Activated naive CD4-positive, alpha-beta T cell treated with anti-CD3 and anti-CD28 coated beads, Interleukin-2, amount 50 U/mL, for 24 hours (primary cell): ENCODE measurements around the gene PTTG2.
"Not testable (repeated sequence)": the region's sequence is repeated elsewhere in the genome, so short reads cannot be mapped to it uniquely, and the experiment has no call there.

Experiments used
- H3K27ac Mint-ChIP-seq: one replicate; pipeline ENCODE4 v1.8.0; 2021; ENCODE audit warnings: mild to moderate bottlenecking, mixed read lengths
- H3K27me3 Mint-ChIP-seq: one replicate; pipeline ENCODE4 v1.8.0; 2021; ENCODE audit warnings: mixed read lengths
- H3K36me3 Mint-ChIP-seq: one replicate; pipeline ENCODE4 v1.8.0; 2021; ENCODE audit warnings: mixed read lengths
- H3K4me1 Mint-ChIP-seq: one replicate; pipeline ENCODE4 v1.8.0; 2021; ENCODE audit warnings: mixed read lengths
- H3K4me3 Mint-ChIP-seq: one replicate; pipeline ENCODE4 v1.8.0; 2021; ENCODE audit warnings: mild to moderate bottlenecking, mixed read lengths
- H3K9me3 Mint-ChIP-seq: one replicate; pipeline ENCODE4 v1.8.0; 2021; ENCODE audit warnings: mixed read lengths

Gene PTTG2

DNA sequence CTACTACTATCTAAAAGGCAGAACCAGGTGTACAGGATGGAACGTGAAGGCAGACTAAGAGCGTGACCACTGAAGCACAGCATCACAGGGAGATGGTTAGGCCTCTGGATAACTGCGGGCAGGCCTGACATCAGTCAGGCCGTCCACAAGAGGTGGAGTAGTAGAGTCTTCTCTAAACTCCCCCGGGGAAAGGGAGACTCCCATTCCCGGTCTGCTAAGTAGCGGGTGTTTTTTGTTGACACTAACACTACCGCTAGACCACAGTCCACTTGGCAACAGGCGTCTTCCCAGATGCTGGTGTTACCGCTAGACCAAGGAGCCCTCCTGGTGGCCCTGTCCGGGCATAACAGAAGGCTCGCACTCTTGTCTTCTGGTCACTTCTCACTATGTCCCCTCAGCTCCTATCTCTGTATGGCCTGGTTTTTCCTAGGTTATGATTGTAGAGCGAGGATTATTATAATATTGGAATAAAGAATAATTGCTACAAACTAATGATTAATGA, 15.2 kb downstream of the PTTG2 start:
- H3K36me3 Mint-ChIP-seq, H3K4me3 Mint-ChIP-seq, H3K9me3 Mint-ChIP-seq, H3K27me3 Mint-ChIP-seq, H3K27ac Mint-ChIP-seq: not testable (repeated sequence)
- H3K4me1 Mint-ChIP-seq: peaks cover 35% of the 10 kb centered on the region

DNA sequence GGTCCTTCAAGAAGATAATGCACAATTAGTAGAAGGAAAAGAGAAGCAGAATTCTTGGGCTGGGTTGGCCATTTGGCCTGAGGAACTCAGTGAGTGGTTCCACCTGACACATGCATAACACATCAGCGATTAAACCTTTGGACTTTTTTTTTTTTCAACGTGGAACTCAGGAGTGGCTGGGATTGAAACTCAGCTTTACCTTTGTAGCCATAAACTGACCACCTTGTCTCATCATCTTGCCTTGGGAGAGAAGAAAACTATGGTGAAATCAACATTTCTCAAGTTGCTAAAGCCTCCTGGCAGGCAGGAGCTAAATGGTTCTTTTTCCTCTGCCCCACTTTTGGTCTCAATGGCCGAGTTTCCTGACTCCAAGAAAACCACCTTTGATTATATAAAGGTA, 16.3 kb downstream of the PTTG2 start:
- Mint-ChIP-seq H3K27ac (no peak overlapping the region), H3K27me3 (no peaks in the 10 kb centered on the region)

DNA sequence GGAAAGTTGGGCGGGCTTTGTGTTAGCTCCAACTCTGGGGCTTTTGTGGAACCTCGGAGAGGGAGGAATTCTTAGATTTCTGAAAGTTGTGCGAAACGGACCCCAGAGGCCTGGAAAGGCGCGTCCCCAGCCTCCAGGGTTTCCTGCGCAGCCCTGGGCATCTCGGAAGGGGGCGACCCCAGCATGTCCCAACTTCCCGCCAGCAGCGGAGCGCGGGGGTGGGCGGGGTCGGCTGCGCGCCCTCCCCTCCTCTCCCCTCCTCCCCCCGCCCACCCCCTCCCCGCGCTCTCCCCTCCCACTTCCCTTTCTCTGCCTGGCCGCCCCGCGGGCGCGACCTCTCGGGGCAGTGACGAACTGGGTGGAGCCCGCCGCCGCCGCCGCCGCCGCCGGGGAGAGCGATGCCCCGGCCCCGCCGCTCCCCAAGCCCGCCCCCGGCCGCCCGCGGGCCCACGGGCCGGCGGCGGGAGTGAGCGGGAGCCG, 16.8 kb downstream of the PTTG2 start:
- Mint-ChIP-seq H3K4me3 (peak overlapping the region; percentile 73), H3K4me1 (peaks cover 40% of the 10 kb centered on the region), H3K36me3 (no peaks in the 10 kb centered on the region), H3K27ac (no peak overlapping the region), H3K27me3 (no peaks in the 10 kb centered on the region), H3K9me3 (no peaks in the 10 kb centered on the region)

More for the DNA sequence above, 16.3 kb downstream of the PTTG2 start:
- H3K4me3 Mint-ChIP-seq: peak overlapping the region; percentile 73
- no peaks in the 10 kb centered on the region for H3K36me3 Mint-ChIP-seq
- H3K9me3 Mint-ChIP-seq: no peaks in the 10 kb centered on the region
- peaks cover 35% of the 10 kb centered on the region for H3K4me1 Mint-ChIP-seq

DNA sequence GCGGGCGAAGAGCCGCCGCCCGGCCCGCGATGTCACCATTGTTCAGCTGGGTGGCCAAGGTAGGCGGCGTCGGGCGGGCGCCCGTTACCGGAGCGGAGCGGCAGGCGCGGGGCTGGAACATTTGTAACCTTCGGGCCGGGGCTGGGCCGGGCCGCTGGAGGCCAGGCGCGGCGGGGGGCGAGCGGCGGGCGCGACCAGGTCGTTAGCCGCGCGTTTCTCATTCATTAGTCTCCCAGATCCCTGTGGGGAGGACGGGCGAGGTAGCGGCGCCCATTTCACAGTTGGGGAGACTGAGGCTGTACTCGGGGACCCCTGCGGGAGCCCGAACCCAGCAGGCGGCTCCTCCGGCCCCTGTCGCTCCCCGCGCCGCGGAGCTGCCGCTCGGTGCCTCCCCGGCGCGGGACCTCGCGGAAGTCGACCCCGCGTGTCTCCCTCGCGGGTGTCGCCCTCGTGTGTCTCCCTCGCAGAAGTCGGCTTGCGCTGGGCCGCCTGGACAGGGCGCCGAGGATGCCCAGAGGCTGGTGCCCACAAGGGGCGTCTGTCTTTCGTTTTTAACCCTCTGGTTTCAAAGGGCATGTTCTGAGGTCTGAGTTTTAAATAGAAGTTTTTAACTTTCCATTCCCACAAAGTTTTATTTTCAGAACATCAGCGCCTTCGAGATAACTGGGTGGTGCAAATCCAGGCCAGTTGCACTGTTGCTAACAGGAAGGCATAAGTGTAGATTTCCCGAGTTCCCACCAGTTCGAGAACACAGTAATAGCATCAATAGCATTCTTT, 17.5 kb downstream of the PTTG2 start:
- Mint-ChIP-seq H3K4me3 (peak overlapping the region; percentile 86), H3K4me1 (peaks cover 46% of the 10 kb centered on the region), H3K27me3 (no peaks in the 10 kb centered on the region), H3K36me3 (no peaks in the 10 kb centered on the region), H3K27ac (peak overlapping the region; percentile 82), H3K9me3 (no peaks in the 10 kb centered on the region)

DNA sequence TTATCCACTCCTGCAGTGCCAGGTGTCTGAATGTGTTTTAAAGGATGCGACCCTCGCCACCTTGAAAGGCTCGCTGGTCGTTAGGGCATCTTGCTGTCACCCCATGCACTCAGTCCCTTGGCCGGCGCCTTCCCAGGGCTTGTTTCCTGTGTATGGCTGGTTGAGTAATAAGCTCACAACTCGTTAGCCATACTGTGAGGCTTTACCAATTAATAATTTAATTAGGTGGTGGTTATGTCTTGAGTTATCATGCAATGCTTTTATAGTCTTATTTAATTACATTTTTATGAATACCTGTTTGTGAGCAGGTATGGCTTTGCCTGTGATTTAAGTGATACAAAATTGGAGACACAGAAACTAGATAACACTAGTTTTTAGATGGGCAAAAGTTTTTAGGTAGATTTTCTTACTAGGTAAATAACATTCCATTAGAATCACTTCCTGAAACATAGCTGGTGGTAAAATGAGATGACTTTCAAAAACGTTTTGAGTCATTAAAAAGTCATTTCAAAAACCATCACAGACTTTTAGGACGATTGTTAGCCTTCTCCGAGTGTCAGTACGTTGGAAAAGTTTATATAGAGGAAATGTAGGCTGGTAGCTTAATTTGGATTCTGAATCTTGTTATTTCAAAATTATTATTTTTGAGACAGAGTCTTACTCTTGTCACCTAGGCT, 18.2 kb downstream of the PTTG2 start:
- Mint-ChIP-seq H3K4me1 (peaks cover 43% of the 10 kb centered on the region), H3K27ac (peak overlapping the region; percentile 82), H3K4me3 (peak overlapping the region; percentile 86), H3K27me3 (no peaks in the 10 kb centered on the region), H3K9me3 (no peaks in the 10 kb centered on the region), H3K36me3 (no peaks in the 10 kb centered on the region)

DNA sequence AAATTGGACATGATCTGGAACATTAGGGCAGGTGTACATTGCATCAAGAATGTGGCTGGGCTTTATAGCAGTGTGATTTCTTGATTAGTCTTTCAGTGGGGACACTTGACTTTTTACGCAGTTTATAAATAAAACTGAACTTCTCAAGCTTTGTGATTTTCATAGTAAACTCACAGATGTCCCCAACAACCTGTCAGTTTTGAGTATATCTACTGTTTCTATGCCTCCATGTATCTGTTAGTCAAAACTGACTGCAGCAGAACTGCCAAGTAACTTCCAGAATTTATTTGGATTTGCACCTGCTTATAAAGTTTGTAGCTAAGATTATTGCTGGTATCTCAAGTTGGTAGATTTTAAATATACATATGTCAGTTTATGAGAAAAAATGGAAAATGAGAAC, 20.0 kb downstream of the PTTG2 start:
- H3K36me3 Mint-ChIP-seq: no peaks in the 10 kb centered on the region
- no peak overlapping the region for H3K4me3 Mint-ChIP-seq
- no peaks in the 10 kb centered on the region for H3K9me3 Mint-ChIP-seq
- H3K27ac Mint-ChIP-seq: no peak overlapping the region
- peaks cover 44% of the 10 kb centered on the region for H3K4me1 Mint-ChIP-seq
- H3K27me3 Mint-ChIP-seq: no peaks in the 10 kb centered on the region

DNA sequence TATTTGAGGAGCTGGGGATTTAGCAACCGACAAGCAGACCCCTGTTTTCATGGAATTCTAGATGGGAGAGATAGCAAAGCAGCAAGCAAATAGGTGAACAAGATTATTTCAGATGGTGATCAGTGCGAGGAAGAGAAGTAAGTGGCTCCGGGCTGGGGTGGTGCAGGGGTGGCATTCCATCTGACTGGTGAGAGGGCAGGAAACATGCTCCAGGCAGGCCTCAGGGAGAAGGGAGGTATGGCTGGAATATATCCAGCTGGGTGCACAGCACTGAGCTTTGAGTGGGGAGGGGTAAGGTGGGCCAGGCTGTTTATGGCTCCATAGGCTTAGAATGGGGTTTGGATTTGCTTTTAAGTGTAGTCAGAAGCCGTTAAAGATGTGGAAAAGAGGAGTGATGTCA, 21.2 kb downstream of the PTTG2 start:
- H3K9me3 Mint-ChIP-seq: no peaks in the 10 kb centered on the region
- no peaks in the 10 kb centered on the region for H3K27me3 Mint-ChIP-seq
- no peaks in the 10 kb centered on the region for H3K36me3 Mint-ChIP-seq
- H3K4me3 Mint-ChIP-seq: no peak overlapping the region
- H3K4me1 Mint-ChIP-seq: peaks cover 47% of the 10 kb centered on the region
- H3K27ac Mint-ChIP-seq: no peak overlapping the region

DNA sequence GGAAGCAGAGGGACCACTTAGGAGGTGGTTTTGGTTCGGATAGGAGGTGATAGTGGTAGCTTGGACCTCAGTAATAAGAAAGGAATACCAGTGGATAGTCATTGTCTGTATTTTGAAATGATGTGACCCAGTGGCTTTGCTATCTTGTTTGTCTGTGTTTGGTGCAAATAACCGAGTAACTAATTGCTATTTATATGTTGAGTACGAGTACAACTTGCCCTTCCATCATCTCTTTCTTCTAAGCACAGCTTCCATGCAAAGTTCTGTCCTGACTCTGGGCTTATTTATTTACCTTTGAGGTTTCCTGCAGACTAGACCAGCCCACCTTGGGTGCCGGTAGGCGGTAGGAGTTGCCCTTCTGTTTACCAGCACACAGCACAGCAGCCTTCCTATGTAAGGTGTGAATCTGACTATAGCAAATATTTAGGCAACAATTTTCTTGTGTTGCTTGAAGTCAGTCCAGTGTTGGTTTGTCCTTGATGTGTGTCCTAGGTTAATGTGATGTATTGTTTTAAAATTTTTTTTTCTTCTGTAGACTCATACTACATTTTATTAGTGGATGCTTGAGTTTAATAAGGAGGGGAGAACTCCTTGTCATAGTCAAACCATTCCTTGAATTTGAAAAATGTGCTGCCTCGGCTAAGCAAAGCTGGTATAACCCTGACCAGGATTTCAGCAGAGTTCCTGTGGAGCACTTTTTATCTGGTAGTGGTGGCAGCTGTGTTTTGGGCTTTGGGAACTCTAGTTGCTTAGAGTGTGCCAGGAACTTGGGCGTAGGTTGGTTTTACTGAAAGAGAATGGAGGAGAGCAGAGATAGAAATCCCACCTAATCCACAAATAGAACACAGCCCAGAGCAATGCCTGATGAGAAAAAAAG, 21.9 kb downstream of the PTTG2 start:
- Mint-ChIP-seq H3K4me1 (peaks cover 47% of the 10 kb centered on the region), H3K4me3 (no peak overlapping the region), H3K36me3 (no peaks in the 10 kb centered on the region), H3K9me3 (no peaks in the 10 kb centered on the region), H3K27me3 (no peaks in the 10 kb centered on the region), H3K27ac (no peak overlapping the region)

DNA sequence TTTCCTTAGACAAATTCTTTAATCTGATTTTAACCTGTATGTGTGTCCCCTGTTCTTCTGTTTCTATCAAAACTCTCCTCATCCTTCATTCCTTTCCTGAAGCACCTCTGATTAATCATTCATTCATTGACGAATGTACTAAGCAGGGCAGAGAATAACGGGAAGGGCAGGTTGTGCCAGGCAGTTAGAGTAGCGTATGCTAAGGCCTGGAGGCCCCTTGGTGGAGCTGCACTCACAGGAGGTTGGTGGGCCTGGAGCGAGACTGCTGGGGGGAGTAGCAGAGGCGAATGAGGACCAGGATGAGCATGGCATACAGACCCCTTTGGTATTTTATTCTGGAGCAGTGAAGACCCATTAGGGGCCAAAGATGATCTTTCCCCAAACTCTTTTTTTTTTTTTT, 22.5 kb downstream of the PTTG2 start:
- Mint-ChIP-seq H3K27ac (no peak overlapping the region), H3K27me3 (no peaks in the 10 kb centered on the region), H3K4me1 (peaks cover 52% of the 10 kb centered on the region), H3K36me3 (peaks cover 1% of the 10 kb centered on the region), H3K9me3 (no peaks in the 10 kb centered on the region), H3K4me3 (no peak overlapping the region)

DNA sequence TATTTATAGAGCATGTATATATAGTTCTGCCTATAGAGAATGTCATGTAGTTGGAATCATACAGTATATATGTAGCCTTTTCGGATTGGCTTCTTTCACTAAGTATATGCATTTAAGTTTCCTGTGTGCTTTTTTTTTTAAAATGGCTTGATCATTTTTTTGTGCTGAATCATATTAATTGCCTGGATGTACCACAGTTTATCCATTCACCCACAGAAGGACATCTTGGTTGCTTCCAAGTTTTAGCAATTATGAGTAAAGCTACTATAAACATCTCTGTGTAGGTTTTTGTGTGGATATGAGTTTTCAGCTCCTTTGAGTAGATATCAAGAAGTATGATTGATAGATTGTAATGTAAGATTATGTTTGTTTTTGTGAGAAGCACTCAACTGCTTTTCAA, 23.8 kb downstream of the PTTG2 start:
- Mint-ChIP-seq H3K27ac (no peak overlapping the region), H3K9me3 (no peaks in the 10 kb centered on the region), H3K4me3 (no peak overlapping the region), H3K27me3 (no peaks in the 10 kb centered on the region), H3K4me1 (peaks cover 41% of the 10 kb centered on the region), H3K36me3 (peaks cover 3% of the 10 kb centered on the region)

DNA sequence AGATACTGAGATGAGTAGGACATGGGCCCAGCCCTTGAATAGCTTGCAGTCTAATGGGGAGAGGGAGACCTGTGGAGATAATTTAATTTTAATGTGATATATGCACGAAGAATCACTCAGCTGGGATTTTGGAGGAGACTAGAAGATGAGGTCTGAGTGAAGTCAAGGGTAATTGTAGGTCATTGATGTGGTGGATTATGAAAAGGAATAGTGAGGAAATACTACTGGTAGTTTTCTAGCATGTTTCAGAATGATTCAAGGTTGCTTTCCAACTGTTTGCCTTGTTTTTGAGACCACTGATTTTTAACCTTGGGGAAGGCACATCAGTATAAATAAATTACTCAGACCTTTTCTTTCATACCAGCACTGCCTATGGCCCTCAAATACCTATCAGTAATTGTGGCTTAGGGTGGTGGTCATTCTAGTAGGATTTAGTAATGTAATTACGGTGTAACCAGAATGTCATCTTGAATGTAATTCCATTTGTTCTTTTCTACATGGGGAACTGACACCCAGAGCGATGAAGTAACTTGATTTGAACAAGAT, 25.6 kb downstream of the PTTG2 start:
- H3K27ac Mint-ChIP-seq: no peak overlapping the region

DNA sequence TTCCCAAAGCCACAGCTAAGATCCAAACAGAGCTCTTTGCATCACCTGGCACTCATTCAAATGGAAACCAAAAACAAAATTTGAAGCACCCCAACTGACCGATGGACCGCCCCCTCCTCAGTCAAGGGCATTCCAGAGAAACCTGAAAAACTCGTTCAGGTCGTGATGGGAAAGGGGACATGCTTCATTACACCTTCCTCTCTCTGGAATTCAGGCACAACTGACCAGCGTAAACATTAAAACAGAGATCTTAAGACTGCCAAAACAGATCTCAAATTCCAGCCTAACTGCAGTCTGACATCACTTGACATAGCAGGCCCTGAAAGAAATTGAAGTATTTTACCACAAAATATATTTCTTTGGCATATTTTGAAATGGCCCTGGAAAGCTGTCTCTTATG, 28.5 kb downstream of the PTTG2 start:
- Mint-ChIP-seq H3K27me3 (no peaks in the 10 kb centered on the region), H3K27ac (no peak overlapping the region), H3K9me3 (no peaks in the 10 kb centered on the region), H3K4me1 (peaks cover 24% of the 10 kb centered on the region), H3K4me3 (no peak overlapping the region), H3K36me3 (peaks cover 8% of the 10 kb centered on the region)

More for the DNA sequence above, 25.6 kb downstream of the PTTG2 start:
- Mint-ChIP-seq H3K36me3 (peaks cover 3% of the 10 kb centered on the region), H3K9me3 (no peaks in the 10 kb centered on the region), H3K4me3 (no peak overlapping the region), H3K4me1 (peaks cover 37% of the 10 kb centered on the region), H3K27me3 (no peaks in the 10 kb centered on the region)

DNA sequence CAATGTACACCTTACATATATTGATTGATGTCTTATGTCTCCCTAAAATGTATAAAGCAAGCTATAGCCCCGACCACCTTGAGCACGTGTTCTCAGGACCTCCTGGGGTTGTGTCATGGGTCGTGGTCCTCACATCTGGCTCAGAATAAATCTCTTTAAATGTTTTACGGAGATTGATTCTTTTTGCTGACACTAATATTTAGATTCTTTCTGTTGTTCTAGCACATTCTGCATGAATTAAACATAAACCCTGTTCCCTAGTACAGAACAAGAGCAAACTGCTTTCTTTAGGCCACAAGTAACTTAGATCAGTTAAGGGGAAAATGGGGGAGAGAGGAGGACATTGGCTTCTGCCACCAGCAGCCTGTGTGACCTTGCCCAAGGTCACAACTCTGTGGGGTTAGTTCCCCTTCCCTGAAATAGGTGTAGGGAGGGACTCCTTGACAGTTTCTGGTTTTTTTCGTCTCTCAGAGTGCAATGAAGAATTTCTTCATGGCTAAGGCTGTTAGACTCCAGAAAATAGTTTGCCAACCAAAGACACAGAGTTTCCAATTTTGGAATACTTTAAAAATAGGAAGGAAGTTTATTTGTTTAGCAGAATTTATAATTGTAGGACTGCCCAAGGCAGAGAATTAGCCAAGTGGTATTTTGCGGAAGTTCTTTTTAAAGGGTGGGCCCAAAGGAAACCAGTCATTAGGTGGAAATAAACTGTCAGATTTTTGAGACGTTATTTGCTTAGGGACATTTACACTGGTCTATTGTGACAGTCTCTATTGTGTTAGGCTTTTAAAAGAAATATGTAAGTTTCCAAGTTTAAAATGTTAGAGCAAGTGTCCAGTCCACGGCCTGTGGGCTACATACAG, 29.4 kb downstream of the PTTG2 start:
- Mint-ChIP-seq H3K9me3 (no peaks in the 10 kb centered on the region), H3K27me3 (no peaks in the 10 kb centered on the region), H3K27ac (no peak overlapping the region), H3K4me3 (no peak overlapping the region), H3K4me1 (peaks cover 29% of the 10 kb centered on the region), H3K36me3 (peaks cover 8% of the 10 kb centered on the region)

DNA sequence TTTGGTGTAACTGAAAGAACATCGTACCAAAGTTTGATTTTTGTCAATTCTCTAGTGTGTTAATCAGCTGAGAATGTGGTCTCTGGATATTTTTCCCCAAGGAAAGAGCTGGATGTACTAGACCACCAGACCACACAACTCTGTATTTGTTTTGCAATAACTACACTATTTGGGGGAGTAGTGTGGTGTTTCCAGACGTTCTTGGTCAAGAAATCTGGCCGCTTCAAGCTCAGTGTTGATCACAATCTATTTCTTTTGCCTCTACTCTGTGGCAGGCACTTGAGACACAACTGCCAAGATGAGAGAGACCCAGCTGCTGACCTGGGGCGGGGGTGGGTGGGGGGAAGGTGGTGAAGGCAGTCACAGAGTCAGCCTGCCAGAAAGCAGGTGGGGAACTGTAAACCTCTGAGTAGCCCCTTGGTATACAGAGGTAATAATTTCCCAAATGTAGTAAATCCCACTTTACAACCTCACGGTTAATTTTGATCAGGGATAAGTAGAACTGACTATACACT, 30.6 kb downstream of the PTTG2 start:
- Mint-ChIP-seq H3K9me3 (no peaks in the 10 kb centered on the region), H3K27me3 (no peaks in the 10 kb centered on the region), H3K4me1 (peaks cover 36% of the 10 kb centered on the region), H3K27ac (no peak overlapping the region), H3K36me3 (peaks cover 8% of the 10 kb centered on the region), H3K4me3 (no peak overlapping the region)
